ENCODE data around the gene LRRC4C. TPM values are rescaled to one million over a fixed set of nuclear protein-coding genes. Genes with fewer than 3 reads are reported as not detected.

The LRRC4C gene
- total and polyA plus RNA-seq, 7 donors: 0.98 to 5.4 (median 3.0) TPM; not detected in 1

GRCh38 chr11:40732132-40732531 lies 727.3 kb downstream of the LRRC4C start:
- H3K4me1 ChIP-seq: no peaks in the 10 kb centered on the region
- no peak overlapping the region for H3K4me3 ChIP-seq
- H3K27ac ChIP-seq: no peak overlapping the region
- peaks cover 0 to 2% (median 0%) of the 10 kb centered on the region in 4 donors for H3K9me3 ChIP-seq
- no peak for DNase-seq
- H3K36me3 ChIP-seq: no peaks in the 10 kb centered on the region
- 50 to 58% methylated on average over 4 of the region's 4 CpGs for WGBS, 2 donors
- TF ChIP-seq EP300 (IDR thresholded peaks at IDR 0.05): no peak
- TF ChIP-seq, protein P1, sequence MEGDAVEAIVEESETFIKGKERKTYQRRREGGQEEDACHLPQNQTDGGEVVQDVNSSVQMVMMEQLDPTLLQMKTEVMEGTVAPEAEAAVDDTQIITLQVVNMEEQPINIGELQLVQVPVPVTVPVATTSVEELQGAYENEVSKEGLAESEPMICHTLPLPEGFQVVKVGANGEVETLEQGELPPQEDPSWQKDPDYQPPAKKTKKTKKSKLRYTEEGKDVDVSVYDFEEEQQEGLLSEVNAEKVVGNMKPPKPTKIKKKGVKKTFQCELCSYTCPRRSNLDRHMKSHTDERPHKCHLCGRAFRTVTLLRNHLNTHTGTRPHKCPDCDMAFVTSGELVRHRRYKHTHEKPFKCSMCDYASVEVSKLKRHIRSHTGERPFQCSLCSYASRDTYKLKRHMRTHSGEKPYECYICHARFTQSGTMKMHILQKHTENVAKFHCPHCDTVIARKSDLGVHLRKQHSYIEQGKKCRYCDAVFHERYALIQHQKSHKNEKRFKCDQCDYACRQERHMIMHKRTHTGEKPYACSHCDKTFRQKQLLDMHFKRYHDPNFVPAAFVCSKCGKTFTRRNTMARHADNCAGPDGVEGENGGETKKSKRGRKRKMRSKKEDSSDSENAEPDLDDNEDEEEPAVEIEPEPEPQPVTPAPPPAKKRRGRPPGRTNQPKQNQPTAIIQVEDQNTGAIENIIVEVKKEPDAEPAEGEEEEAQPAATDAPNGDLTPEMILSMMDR (IDR thresholded peaks at IDR 0.05): no peak
- no peak for TF ChIP-seq POLR2AphosphoS5 (IDR thresholded peaks at IDR 0.05)
- no peak for TF ChIP-seq POLR2A (IDR thresholded peaks at IDR 0.05)
- no peaks in the 10 kb centered on the region for H3K27me3 ChIP-seq
- intact Hi-C loops (cut with DNase I): no loop called here

- Histone ChIP-seq H3K4me1 (no peaks in the 10 kb centered on the region), H3K9me3 (no peaks in the 10 kb centered on the region), H3K27ac (no peak overlapping the region), H3K36me3 (no peaks in the 10 kb centered on the region), H3K4me3 (no peak overlapping the region), H3K27me3 (no peaks in the 10 kb centered on the region)
- no peak for TF ChIP-seq POLR2A (IDR thresholded peaks at IDR 0.05)
- TF ChIP-seq POLR2AphosphoS5 (IDR thresholded peaks at IDR 0.05): no peak
- TF ChIP-seq, protein P1 (IDR thresholded peaks at IDR 0.05): peak in 1 of 4 experiments; percentile 25
- no peak for TF ChIP-seq EP300 (IDR thresholded peaks at IDR 0.05)
- 24 to 45% methylated on average over 10 of the region's 10 CpGs for WGBS, 2 donors
- peak; percentile 45 for DNase-seq
- intact Hi-C loops (cut with DNase I): no loop called here
Measured at GRCh38 chr11:40722179-40722795, 737.2 kb downstream of the LRRC4C start.

DNA sequence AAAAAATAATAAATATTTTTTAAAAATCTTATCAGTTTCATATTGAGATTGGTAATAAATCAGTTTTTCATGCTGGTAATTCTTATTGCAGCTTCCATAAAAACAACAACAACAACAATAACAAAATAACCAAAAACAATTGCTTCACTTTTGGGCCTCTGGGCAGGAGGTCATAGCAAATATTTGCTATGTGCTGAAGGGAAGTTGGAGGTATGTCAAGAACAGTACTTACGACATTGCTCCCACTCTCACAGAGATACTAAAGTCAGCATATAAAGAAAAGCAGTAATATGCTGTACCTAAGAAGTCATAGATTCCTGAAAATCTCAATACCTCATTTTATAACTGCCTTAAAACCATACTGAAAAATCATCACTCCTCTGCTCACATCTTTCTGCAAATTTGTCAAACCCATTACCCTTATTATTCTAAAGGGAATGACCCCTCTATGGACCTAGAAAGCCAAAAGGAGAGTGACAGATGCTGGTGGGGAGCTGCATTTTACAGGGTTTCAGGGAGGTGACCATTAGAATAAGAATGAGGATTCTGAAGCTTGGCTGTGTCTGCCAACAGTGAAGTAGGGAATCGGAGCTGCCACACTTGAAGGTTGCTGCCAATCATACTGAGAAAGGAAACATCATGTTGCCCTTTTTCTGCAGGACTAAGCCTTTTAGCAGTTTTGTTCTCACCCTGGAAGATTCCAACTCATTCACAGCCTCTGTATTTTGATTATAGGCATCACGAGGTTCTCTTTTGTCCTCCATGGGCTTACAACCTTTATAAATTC lies 742.9 kb downstream of the LRRC4C start:
- Histone ChIP-seq H3K9me3 (no peaks in the 10 kb centered on the region), H3K36me3 (no peaks in the 10 kb centered on the region), H3K4me1 (no peaks in the 10 kb centered on the region), H3K27me3 (no peaks in the 10 kb centered on the region), H3K4me3 (no peak overlapping the region), H3K27ac (no peak overlapping the region)
- 36 to 61% methylated on average over 3 of the region's 3 CpGs for whole genome bisulfite sequencing, 2 donors
- DNase-seq: no peak
- no peak for TF ChIP-seq POLR2A (IDR thresholded peaks at IDR 0.05)
- TF ChIP-seq EP300 (IDR thresholded peaks at IDR 0.05): no peak
- TF ChIP-seq POLR2AphosphoS5 (IDR thresholded peaks at IDR 0.05): no peak
- TF ChIP-seq, protein P1 (IDR thresholded peaks at IDR 0.05): no peak
- intact Hi-C loops (cut with DNase I): no loop called here

DNA sequence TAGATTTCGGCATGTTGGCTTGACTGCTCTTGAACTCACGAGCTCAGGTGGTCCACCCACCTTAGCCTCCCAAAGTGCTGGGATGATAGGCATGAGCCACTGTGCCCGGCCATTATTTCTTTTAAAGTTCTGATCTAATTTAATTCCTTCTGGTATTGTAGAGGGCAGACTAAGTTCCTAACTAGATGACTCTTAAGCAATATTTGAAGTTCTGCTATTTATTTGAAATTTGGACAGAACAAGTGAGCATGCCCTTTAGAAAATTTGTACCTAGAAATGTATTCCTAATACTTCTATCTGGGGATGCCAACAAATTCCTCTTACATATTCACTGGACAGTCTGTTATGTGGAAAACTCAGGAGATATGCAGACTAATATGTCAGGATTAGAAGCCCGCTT lies 746.4 kb downstream of the LRRC4C start:
- no peaks in the 10 kb centered on the region for H3K27me3 ChIP-seq
- 87 to 92% methylated on average over 4 of the region's 4 CpGs for WGBS, 2 donors
- no peak overlapping the region for H3K27ac ChIP-seq
- intact Hi-C loops (cut with DNase I): no loop called here
- no peaks in the 10 kb centered on the region for H3K36me3 ChIP-seq
- TF ChIP-seq, protein P1 (IDR thresholded peaks at IDR 0.05): no peak
- TF ChIP-seq EP300 (IDR thresholded peaks at IDR 0.05) (no peak), POLR2AphosphoS5 (IDR thresholded peaks at IDR 0.05) (no peak), POLR2A (IDR thresholded peaks at IDR 0.05) (no peak)
- no peaks in the 10 kb centered on the region for H3K9me3 ChIP-seq
- H3K4me3 ChIP-seq: no peak overlapping the region
- no peak for DNase-seq
- H3K4me1 ChIP-seq: no peaks in the 10 kb centered on the region
